CMK (cell line): Measurements from ENCODE around the gene SLC39A10.
"Not testable (repeated sequence)": the region's sequence is repeated elsewhere in the genome, so short reads cannot be mapped to it uniquely, and the experiment has no call there.

Experiments
- DNase-seq: peaks from one replicate; pipeline ENCODE4 v3.0.0-alpha.2; 2010; ENCODE audit warnings: low read depth

Gene SLC39A10, protein sequence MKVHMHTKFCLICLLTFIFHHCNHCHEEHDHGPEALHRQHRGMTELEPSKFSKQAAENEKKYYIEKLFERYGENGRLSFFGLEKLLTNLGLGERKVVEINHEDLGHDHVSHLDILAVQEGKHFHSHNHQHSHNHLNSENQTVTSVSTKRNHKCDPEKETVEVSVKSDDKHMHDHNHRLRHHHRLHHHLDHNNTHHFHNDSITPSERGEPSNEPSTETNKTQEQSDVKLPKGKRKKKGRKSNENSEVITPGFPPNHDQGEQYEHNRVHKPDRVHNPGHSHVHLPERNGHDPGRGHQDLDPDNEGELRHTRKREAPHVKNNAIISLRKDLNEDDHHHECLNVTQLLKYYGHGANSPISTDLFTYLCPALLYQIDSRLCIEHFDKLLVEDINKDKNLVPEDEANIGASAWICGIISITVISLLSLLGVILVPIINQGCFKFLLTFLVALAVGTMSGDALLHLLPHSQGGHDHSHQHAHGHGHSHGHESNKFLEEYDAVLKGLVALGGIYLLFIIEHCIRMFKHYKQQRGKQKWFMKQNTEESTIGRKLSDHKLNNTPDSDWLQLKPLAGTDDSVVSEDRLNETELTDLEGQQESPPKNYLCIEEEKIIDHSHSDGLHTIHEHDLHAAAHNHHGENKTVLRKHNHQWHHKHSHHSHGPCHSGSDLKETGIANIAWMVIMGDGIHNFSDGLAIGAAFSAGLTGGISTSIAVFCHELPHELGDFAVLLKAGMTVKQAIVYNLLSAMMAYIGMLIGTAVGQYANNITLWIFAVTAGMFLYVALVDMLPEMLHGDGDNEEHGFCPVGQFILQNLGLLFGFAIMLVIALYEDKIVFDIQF

DNA sequence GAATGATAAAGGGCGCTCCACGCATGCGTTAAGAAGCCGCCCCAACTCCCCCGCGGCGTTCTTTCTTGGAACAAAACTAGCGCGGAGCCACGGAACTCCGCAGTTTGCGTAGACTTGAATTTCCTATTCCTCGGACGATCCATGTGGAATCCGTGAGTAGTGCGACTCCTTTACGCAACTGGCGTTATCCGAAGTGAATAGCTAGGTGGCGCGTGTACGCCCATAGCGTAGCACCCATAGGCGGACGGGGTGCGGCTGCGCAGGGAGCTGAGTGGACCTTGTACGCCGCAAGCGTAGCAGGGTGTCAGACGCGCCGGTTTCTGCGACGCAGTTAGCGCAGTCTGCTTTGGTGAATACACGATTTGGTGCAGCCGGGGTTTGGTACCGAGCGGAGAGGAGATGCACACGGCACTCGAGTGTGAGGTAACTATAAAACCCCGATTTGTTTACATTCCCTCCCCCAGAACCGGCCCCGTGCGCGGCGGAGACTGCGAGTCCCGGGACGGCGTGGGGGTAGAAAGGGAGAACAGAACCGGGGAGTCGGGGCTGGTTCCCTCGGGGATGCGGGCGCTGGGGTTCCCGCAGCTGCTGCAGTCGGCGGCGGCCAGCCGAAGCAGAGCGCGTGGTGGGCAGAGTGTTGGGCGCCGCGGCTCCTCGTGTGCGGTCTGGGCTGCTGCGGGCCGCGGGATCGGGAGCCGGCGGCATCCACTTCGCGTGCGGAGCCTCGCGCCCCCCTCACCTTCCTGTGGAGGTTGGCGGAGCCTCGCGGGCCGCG lies at the start of gene SLC39A10:
Gene SLC39A10, plus strand, starts transcription at position 368 of the 775 bp plus-strand sequence. CDS start 22,817 bp downstream, outside the sequence.
- DNase-seq, result peak; percentile 76

DNA sequence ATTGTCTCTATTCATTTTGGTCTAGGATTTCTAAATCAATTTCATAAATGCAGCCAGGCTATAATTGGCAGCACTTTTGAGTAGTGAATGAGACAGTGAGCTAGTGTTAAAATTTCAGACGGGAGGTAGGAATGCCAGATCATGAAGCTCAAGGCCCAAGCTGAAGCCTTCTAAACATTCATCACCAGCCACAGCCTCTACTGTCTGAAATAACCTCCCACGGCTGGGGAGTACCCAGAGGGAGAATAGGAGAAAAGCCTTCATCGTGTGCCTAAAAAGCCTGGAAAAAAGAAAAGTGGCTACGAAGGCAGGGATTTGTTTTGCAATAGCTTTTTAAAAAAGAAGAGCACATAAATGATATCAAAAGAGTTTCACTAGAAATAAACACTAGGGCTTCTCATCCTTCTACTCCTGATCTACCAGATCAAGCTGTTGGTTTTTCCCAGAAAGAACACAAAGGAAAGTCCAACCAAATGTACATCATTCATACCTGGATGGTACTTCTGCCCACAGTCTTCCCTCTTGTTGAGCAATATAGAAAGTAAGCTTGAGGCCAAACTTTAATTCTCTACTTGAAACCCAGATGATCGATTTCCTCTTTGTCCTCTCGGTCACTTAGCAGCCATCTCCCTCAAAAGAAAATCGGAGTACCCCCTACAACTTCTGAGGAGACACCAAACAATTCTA lies 48.1 kb upstream of the SLC39A10 start:
- DNase-seq, result no peak

DNA sequence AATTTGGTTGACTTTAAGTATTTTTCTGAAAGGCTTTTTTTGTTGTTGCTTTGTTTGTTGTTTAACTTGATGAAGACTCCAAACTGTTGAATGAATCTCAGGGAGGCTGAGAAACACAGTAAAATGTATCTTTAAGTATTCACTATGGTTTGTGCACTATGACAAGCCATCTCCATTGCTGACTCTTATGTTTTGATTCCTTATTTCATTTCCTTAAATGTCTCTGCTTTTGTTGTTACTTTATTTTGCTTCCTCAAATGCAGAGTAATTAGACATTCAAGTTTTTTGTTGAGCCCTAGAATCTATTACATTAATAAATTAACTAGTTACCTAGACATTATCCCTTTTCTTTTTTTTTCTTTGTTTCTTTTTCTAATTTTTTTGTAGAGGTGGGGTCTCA lies 46.3 kb upstream of the SLC39A10 start:
- DNase-seq, result no peak

DNA sequence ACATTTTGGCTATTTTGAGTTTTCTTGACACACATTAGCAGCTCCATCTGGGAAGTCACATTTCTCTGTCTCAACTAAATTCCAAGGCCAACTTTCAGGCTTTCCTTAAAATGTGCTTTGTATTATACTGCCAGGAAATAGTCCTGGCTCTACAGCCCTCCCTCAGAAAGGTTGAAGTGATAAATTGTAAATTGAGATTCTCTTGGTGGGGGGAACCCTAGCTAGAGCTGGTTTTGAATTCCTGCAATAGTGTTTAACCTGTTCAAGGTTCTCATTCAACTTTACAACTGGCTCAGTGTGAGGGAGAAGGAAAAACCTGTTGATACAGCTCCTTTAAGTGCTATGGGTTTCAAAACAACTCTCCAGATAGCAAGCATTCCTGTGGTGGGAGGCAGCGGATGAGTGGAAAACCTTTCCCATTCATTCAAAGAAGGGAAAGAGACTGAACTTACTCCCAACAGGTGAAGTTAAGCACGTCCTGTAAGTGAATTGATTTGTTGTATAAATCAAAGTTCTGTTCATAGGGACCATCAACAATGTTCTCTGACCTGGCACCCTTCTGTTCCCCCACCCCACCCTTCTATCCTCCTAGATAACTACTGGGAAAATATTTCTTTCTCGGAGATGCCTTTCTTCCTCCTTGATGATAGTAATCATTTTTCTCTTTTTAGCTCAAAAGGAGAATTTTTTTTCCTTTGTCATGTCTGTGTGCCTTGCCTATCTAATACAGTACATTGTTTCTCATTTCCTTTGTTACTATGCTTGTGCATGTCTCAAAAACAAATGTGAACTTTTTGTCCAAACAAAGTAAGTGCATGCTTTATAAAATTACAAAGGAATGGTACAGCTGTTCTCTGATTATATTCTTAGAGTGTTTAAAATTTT lies 44.2 kb upstream of the SLC39A10 start:
- DNase-seq, result no peak

DNA sequence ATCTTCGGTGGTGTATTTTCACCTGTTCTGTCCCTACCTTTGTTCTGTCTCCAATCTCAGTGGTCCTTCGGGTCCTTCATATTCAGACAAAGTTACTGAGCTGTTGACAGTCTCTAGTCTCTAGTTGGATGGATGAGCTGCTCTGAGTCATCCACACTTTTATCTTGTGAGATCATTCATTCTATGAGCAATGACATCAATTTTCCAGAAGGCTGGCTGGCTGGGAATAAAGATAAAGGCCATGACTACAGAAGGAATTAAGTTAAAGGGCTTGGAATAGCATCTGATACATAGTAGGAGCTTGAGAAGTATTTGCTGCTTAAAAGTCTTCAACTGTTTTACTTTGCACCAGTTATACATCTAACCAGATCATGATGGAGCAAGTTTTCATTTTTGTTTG lies 43.1 kb upstream of the SLC39A10 start:
- DNase-seq, result no peak

DNA sequence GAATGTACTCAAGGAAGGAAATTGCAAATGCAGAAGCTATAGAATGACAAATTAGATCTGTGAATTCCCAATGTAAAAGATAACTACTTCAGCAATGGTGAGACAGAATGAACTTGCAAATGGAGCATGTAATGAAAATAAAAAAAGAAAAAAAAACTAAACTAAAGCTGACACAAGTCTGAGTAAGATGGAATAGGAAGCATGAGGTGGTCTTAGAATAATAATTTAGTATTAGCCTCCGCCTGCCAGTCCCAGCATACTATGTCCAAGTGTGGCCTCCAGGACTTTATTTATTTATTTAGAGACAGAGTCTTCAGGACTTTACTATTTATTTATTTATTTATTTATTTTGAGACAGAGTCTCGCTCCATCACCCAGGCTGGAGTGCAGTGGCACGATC lies 37.4 kb upstream of the SLC39A10 start:
- no peak for DNase-seq

DNA sequence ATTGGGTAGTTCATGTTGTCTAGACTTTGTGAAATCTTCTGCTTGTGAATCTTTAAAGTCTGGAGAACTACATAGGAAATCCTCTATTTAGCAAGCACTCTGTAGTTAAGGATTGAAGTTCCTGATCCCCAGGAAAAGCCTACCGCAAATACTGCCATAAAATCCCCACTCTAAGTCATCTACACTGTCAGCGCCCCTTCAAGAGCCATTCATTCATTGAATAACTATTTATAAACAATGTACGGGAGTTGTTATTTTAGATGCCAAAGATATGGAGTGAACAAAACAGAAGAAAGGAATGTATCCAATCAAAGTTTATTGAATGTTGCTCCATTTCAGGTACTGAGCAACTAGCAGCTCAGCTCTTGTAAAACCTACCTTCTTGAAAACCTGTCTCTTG lies 36.5 kb upstream of the SLC39A10 start:
- DNase-seq, result no peak

DNA sequence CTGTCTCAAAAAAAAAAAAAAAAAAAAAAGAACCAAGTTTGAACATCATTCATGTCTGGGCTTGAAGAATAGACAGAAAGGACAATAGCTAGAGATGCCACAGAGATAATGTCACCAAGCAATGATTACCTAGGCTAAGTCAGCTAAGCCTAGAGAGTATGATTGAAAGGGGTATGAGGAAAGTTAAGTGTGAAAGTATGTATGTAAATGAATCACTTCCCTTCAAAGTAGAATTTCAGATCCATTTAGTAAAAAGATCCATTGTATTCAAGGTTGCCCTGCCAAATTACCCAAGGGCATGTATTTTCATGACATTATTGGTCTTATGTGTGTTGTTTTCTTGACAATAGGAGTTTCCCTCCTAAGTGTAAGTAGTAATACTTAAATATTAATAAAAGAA lies 34.1 kb upstream of the SLC39A10 start:
- DNase-seq, result no peak

DNA sequence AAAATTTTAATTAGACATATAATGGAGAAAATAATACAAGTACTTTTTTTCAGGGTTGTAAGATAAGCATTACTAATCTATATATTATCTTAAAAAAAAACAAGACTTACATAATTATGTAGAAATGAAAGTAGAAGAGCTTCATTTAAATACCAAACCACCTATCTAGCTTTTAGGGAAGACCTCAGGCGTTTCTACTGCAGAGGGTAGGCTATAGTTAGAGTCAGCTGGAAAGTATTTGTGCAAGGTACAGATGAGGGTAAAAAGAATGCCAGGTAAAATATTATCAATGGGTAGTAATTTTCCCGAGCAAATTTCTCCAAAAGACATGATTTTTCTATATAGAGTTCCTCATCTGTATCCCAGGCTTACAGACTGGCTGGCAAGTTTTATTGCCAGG lies 30.5 kb upstream of the SLC39A10 start:
- DNase-seq, result no peak

DNA sequence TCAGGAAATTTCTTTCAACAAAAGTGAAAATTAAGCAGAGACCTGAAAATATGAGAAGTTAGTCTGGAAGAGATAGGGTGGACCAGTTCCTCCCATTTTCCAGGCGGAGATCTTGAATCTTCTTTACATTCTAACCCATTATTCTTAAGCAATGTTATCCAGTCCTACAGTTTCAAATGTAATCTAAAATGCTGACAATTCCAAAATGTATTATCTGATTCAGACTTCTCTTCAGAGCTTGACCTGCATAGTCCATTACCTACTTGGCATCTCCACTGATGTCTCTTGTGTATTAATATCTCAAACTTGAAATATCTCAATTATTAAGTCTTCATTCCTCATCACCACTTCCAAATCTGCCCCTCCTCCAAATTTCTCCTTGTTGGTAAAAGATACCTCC lies 28.4 kb upstream of the SLC39A10 start:
- DNase-seq, result no peak

DNA sequence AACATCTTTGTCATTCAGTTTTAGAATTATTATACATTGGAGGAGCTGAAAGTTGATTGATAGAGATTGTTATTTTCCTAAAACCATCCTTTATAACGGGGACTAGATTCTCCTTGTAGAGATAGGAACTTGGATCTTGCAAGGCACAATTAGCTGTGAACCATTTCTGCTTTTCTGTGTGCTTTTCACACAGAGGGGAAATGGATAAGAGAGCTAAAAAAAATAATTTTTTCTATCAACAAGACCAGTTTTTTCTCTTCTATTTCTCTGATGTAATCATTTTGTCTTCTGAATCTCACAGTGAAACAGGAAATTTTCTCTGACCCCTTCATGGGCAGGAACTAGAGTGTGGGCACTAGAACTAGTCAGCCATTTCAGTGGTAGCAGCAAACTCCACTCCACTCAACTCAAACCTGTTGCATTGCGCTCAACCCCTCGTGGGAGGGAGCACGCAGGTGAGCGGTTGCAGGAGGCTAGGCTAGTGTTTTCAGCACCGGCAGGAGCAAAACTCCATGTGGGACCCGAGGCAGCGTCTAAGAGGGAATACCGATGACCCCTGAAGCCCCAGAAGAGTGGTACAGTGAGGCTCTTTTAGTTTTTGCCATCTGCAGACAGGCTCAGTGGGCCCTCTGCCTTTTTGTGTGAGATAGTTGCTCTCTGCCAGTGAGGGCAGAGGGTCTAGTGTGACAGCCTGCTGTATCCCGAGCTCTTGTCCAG lies 24.0 kb upstream of the SLC39A10 start:
- DNase-seq, result peak; percentile 15

DNA sequence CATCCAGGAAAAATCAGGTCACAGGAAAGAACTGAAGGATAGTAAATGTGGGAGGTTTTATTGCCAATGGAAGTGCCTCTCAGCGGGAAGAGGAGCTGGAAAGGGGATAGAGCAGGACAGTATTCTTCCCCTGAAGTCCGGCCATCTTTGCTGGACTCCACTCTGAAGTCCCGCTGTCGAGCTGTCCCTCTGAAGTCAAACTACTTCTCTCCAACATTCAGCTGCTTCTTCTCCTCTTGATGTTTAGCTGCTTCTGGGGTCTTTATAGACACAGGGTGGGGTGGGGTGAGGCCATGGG lies 23.5 kb upstream of the SLC39A10 start:
- DNase-seq, result no peak

DNA sequence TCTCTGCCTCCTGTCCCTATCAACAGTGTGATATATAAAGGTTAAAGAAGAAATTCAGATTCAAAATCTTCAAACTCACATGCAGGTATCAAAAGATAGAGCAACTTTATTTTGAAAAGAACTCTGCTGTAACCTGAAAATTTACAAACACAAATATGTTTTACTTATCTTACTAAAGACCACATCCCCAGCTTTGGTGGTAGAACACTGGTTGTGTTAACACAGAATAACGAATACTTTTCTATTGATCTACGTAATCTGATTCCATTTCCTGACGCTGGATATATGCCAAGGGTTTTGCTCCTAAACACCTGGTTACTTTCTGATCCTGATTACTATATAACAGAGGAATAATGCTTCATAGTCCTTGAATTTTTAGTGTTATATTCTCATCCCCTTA lies 23.1 kb upstream of the SLC39A10 start:
- DNase-seq, result no peak

DNA sequence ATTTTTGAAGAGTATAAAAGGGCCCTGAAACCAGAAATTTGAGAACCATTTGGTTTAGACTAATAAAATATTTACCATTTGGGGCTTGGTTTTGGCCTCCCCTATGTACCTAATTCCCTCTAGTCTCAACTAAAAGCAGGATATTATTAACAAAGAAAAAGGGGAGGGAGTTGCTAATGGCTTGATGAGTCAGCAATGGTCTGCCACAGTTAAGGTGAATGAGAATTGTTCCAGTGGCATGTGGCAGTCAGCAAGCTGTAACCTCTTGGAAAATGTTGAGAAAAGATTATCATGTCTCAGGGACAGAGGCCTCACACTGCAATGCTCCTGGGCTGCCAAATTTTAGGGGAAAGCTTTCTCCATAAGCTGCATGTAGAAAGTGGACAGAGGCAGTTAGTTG lies 20.1 kb upstream of the SLC39A10 start:
- no peak for DNase-seq

DNA sequence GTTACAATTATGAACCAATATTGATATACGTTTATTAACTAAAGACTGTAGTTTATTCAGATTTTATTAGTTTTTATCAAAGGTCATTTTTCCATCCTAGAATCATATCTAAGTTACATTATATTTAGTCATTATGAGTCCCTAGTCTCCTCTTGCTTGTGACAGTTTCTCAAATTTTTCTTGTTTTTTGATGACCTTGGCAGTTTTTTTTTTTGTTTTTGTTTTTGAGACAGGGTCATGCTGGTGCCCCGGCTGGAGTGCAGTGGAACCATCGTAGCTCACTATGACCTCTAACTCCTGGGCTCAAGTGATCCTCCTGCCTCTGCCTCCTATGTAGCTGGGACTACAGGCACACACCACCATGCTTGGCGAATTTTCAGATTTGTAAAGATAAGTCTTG lies 18.3 kb upstream of the SLC39A10 start:
- no peak for DNase-seq

DNA sequence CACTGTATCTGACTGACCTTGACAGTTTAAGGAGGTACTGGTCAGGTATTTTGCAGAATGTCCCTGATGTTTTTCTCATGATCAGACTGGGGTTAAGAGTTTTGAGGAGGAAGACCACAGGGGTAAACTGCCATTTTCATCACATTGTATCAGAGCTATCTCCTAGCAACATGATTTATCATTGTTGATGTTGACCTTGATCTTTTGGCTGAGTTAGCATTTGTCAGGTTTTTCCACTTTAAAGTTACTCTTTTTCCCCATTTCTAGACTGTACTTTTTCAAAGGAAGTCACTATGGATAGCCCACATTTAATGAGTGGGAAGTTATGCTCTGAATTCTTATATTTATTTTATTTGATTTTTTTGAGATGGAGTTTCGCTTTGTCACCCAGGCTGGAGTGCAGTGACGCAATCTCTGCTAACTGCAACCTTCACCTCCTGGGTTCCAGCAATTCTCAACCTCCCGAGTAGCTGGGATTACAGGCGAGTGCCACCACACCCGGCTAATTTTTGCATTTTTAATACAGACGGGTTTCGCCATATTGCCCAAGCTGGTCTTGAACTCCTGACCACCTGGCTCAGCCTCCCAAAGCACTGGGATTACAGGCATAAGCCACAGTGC lies 17.7 kb upstream of the SLC39A10 start:
- DNase-seq, result no peak

DNA sequence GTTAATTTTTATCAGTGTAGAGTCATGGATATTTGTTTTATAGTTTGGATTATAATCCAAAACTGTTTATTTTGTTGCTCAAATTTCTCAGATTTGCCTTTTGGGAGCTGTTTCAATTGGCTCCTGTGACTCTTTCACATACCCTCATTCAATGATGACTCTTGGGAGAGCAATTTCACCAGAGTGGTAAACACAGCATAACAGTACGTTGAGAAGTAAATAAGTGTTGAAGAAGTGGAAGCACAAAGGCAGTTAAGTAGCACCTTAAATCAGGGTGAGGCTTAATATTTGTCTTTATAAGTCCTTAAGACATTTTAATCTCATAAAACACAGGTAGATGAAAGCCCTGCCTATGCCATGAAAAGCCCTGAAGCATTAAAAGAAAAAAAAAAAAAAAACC lies 17.1 kb upstream of the SLC39A10 start:
- no peak for DNase-seq

DNA sequence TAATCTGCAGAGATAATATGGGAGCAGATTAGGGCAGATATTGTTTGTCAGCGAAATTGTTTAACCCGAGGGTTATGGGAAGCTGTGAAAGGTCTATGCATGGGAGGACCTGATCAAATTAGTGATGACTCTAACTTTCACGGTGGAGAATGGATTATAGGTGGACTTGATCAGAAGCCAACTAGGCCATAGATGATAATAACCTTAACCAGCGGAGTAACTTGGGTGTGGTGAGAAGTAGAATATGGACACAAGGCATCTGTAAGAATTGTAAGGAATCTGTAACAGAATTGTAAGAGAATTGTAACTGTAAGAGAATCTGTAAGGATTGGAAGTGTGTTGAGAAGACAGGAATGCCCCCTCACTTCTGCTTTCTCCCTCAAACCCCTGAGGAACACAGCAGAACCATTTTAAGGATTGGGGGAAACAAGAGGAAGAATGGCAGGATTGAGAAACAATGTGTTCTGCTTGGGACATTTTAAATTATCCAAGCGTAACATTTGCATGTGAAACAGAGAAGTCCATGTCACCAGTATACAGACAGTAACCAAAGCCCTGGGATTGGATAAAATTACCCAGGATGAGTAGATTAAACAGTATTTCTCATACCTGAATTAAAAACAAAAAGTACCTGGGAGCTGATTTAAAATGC lies 14.9 kb upstream of the SLC39A10 start:
- no peak for DNase-seq

DNA sequence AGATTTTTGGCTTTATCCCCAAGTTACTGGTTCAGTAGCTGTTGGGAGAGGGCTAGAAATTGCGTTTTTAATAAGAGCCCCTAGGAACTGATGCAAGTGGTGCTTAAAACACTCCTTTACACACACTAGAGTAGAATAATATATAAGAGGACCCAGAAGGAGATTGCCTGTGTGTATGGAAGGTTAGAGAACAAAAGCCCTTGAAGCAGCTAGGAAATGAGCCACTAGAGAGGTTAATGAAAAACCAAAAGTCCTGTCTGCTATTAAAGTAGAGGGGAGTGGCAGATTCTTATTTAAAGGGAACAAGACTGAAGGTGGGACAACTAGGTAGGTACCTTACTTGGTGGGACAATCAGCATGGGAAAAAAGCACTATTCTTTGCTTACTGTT lies 14.4 kb upstream of the SLC39A10 start:
- DNase-seq, result no peak

DNA sequence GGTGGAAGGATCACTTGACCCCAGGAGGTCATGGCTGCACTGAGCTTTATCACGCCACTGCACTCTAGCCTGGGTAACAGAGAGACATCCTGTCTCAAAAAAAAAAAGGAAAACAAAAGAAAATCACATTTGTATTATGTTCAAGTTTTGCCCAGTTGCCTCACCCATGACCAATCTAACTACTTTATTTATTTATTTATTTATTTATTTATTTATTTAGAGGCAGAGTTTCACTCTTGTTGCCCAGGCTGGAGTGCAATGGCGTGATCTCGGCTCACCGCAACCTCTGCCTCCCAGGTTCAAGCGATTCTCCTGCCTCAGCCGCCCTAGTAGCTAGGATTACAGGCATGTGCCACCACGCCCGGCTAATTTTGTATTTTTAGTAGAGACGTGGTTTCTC lies 12.3 kb upstream of the SLC39A10 start:
- not testable (repeated sequence) for DNase-seq
